GM12878 (cell line): Measurements from ENCODE around the gene KCNJ16. TPM values are rescaled to one million over a fixed set of nuclear protein-coding genes. Genes with fewer than 3 reads are reported as not detected.

Source experiments
- ATAC-seq: fragments of 200-7000 bp; cut with Tn5 transposase; 3 replicates; pipeline ENCODE4 v1.9.1; 2020; ENCODE audit warnings: mild to moderate bottlenecking, moderate library complexity
- BruUV-seq: library from RNA; stranded (reverse); fragments of 400-500 nt; replicated peaks from 2 replicates; lab custom pipeline; 2021; lab: Mats Ljungman, UMichigan
- CTCF ChIA-PET: fragments of 300-600 bp; sonication (Branson Sonifier 250); formaldehyde crosslinking; extraction: SDS; loops from one replicate; lab custom pipeline; 2021; ENCODE audit warnings: inconsistent platforms; lab: Yijun Ruan, JAX
- POLR2A ChIA-PET: fragments of 350-600 bp; formaldehyde crosslinking; extraction: SDS; loops from one replicate; lab custom pipeline; 2021; ENCODE audit warnings: inconsistent platforms; lab: Charles Lee
- RAD21 ChIA-PET: fragments of 300-600 bp; sonication (Branson Sonifier 250); formaldehyde crosslinking; loops from one replicate; lab custom pipeline; 2023; ENCODE audit warnings: antibody characterized with exemption; ENCODE audit not compliant: unreplicated experiment; lab: Charles Lee
- SMC1A ChIA-PET: fragments of 300-600 bp; sonication (Branson Sonifier 250); formaldehyde crosslinking; loops from one replicate; lab custom pipeline; 2023; ENCODE audit not compliant: unreplicated experiment, uncharacterized antibody; lab: Charles Lee
- DNase-seq: peaks from one replicate; pipeline ENCODE4 v3.0.0-alpha.2; 2011; ENCODE audit warnings: low read depth, low spot score
- FAIRE-seq: peaks from 3 replicates; lab custom pipeline; 2011; peaks lifted over from hg19 to GRCh38; lab: Jason Lieb, UNC
- H2AFZ ChIP-seq: 2 replicates; pipeline ENCODE4 v1.6.0; 2011; ENCODE audit warnings: low read depth, low read length, control low read depth; ENCODE audit not compliant: control insufficient read depth
- H3K27ac ChIP-seq: 2 replicates; pipeline ENCODE4 v1.5.1; 2011; ENCODE audit warnings: control low read depth; ENCODE audit not compliant: control insufficient read depth, insufficient read depth
- H3K27me3 ChIP-seq, 2 experiments: replicated peaks in 1 of 2; 2 replicates each; pipeline versions ENCODE4 v1.6.0 to v1.6.1; 2011; ENCODE audit warnings: low read length in 1 of 2; ENCODE audit not compliant: control insufficient read depth in 2 of 2, insufficient read depth in 2 of 2
- H3K36me3 ChIP-seq, 2 experiments: 2 replicates each; pipeline ENCODE4 v1.5.1; 2011; ENCODE audit warnings: low read length in 1 of 2; ENCODE audit not compliant: control insufficient read depth in 2 of 2, insufficient read depth in 2 of 2
- H3K4me1 ChIP-seq: 2 replicates; pipeline ENCODE4 v1.6.1; 2011; ENCODE audit warnings: mild to moderate bottlenecking, low read length, moderate library complexity, mixed read lengths; ENCODE audit not compliant: control insufficient read depth, insufficient read depth
- H3K4me2 ChIP-seq: 2 replicates; pipeline ENCODE4 v1.6.0; 2011; ENCODE audit warnings: control low read depth; ENCODE audit not compliant: control insufficient read depth, insufficient read depth
- H3K4me3 ChIP-seq: fragments of 200-600 bp; sonication (generic); 2 replicates; pipeline ENCODE4 v1.5.1; 2016
- H3K79me2 ChIP-seq: 2 replicates; pipeline ENCODE4 v1.6.0; 2011; ENCODE audit warnings: low read length; ENCODE audit not compliant: control insufficient read depth, insufficient read depth
- H3K9ac ChIP-seq: 2 replicates; pipeline ENCODE4 v1.8.0; 2011; ENCODE audit warnings: low read length, control low read depth, mixed read lengths; ENCODE audit not compliant: control insufficient read depth, insufficient read depth
- H3K9me3 ChIP-seq: replicated peaks from 3 replicates; pipeline ENCODE4 v1.5.1; 2011; ENCODE audit warnings: mild to moderate bottlenecking, low read length; ENCODE audit not compliant: control insufficient read depth, insufficient read depth
- H4K20me1 ChIP-seq: 2 replicates; pipeline ENCODE4 v1.6.0; 2011; ENCODE audit not compliant: control insufficient read depth, insufficient read depth
- BCL3 ChIP-seq: IDR thresholded peaks from 2 replicates; pipeline ENCODE4 v1.6.1; 2011; ENCODE audit warnings: borderline replicate concordance, low read depth, mild to moderate bottlenecking, moderate library complexity, low read length; ENCODE audit not compliant: insufficient read depth, poor library complexity, severe bottlenecking
- CREB1 ChIP-seq: IDR thresholded peaks from 2 replicates; pipeline ENCODE4 v1.6.1; 2012; ENCODE audit warnings: low read depth, mild to moderate bottlenecking, inconsistent platforms
- CUX1 ChIP-seq: IDR thresholded peaks from 2 replicates; pipeline ENCODE4 v1.6.1; 2012; ENCODE audit warnings: improper control_type of control experiment, low read depth, low read length; ENCODE audit not compliant: insufficient replicate concordance
- E4F1 ChIP-seq: fragments of 450-650 bp; IDR thresholded peaks from 2 replicates; pipeline ENCODE4 v1.6.1; 2018; ENCODE audit warnings: borderline replicate concordance, mild to moderate bottlenecking; ENCODE audit not compliant: partially characterized antibody
- MEF2A ChIP-seq: IDR thresholded peaks from 2 replicates; pipeline ENCODE4 v1.6.1; 2011; ENCODE audit warnings: low read depth, mild to moderate bottlenecking, low read length, moderate library complexity; ENCODE audit not compliant: insufficient read depth
- PAX8 ChIP-seq: fragments of 450-650 bp; IDR thresholded peaks from 2 replicates; pipeline ENCODE4 v1.6.1; 2017; ENCODE audit warnings: mild to moderate bottlenecking, moderate library complexity
- POLR2A ChIP-seq: IDR thresholded peaks from 2 replicates; pipeline ENCODE4 v1.6.1; 2011; ENCODE audit warnings: low read depth, mild to moderate bottlenecking, low read length
- POLR2AphosphoS5 ChIP-seq: IDR thresholded peaks from 2 replicates; pipeline ENCODE4 v1.6.1; 2011; ENCODE audit warnings: mild to moderate bottlenecking, low read length, inconsistent platforms
- SMAD1 ChIP-seq: fragments of 450-650 bp; IDR thresholded peaks from 2 replicates; pipeline ENCODE4 v1.6.1; 2018; ENCODE audit warnings: mild to moderate bottlenecking, low read depth; ENCODE audit not compliant: partially characterized antibody
- TBL1XR1 ChIP-seq: IDR thresholded peaks from 2 replicates; pipeline ENCODE4 v1.6.1; 2012; ENCODE audit warnings: low read depth, low read length, improper control_type of control experiment
- YY1 ChIP-seq: IDR thresholded peaks from 2 replicates; pipeline ENCODE4 v1.6.1; 2011; ENCODE audit warnings: low read depth, mild to moderate bottlenecking, low read length
- ZBED1 ChIP-seq: IDR thresholded peaks from 2 replicates; pipeline ENCODE4 v1.6.1; 2016; ENCODE audit warnings: borderline replicate concordance
- ZNF207 ChIP-seq: fragments of 450-650 bp; IDR thresholded peaks from 2 replicates; pipeline ENCODE4 v1.6.1; 2014; ENCODE audit warnings: antibody characterized with exemption, mild to moderate bottlenecking, borderline replicate concordance
- ZNF217 ChIP-seq: fragments of 450-650 bp; IDR thresholded peaks from 2 replicates; pipeline ENCODE4 v1.6.1; 2017; ENCODE audit warnings: antibody characterized with exemption, mild to moderate bottlenecking
- WGBS: methylation state at CpG from one replicate; pipeline ENCODE4 v1.1.6; 2016; ENCODE audit warnings: low lambda C conversion rate; ENCODE audit not compliant: insufficient replicate concordance, insufficient coverage; ENCODE audit errors: missing lambda C conversion rate; 5-methylcytosine and 5-hydroxymethylcytosine counted together
- in situ Hi-C: fragments of 300-500 bp; cut with MboI; formaldehyde crosslinking; loops from 9 replicates; pipeline ENCODE4 v1.14.3; 2018; ENCODE audit warnings: mixed read lengths
- intact Hi-C: fragments of 100-400 bp; cut with micrococcal nuclease; formaldehyde crosslinking; loops from one replicate; pipeline ENCODE4 v1.14.2; 2022; ENCODE audit not compliant: unreplicated experiment
- polyA plus RNA-seq, 11 experiments: library from polyadenylated mRNA; depleted of rRNA in 4 of 11; unstranded in 6 of 11; stranded (reverse) in 5 of 11; fragments of >200 nt; fragmentation: Nextera tagmentation in 4 of 11; fragmentation: Illumina TruSeq in 1 of 11; extraction: Ambion mirVana in 4 of 11; extraction: Trizol in 1 of 11; gene quantifications; 1 replicate in 1 of 11; 2 replicates in 10 of 11; pipeline versions ENCODE4 v1.2.1 to v1.2.3, GENCODE V29; 2011 to 2016; ENCODE audit warnings: inconsistent platforms in 2 of 11, missing spikeins in 2 of 11, low read depth in 1 of 11
- total RNA-seq, 4 experiments: library from RNA; depleted of rRNA in 3 of 4; stranded (reverse); fragments of >200 nt in 3 of 4; fragmentation: Illumina TruSeq in 1 of 4; extraction: Trizol in 1 of 4; gene quantifications; 2 replicates each; pipeline versions ENCODE4 v1.2.1 to v1.2.3, GENCODE V29; 2013 to 2021

KCNJ16 gene
- total and polyA plus RNA-seq, 10 of the 15 experiments (the other 5 are each of a cell fraction or from before 2014, with no cell fraction given), result 0.08 to 0.24 (median 0.20) TPM; not detected in 7

GRCh38 chr17:70089513-70090148 lies 14.6 kb downstream of the KCNJ16 start:
- RAD21 ChIA-PET, result no interaction called here
- H3K4me2 ChIP-seq, result no peak overlapping the region
- H3K4me1 ChIP-seq, result no peaks in the 10 kb centered on the region
- H3K36me3 ChIP-seq, result no peaks in the 10 kb centered on the region
- 33% methylated on average over 5 of the region's 5 CpGs for WGBS
- no peak overlapping the region for H3K9ac ChIP-seq
- no peaks in the 10 kb centered on the region for H3K27me3 ChIP-seq
- no peak overlapping the region for H3K4me3 ChIP-seq
- CTCF ChIA-PET, result no interaction called here
- SMC1A ChIA-PET, result no interaction called here
- POLR2A ChIA-PET, result no interaction called here
- no peak for TF ChIP-seq TBL1XR1
- no peak for TF ChIP-seq ZNF217
- no peak for TF ChIP-seq ZBED1
- TF ChIP-seq POLR2A, result no peak
- no peak for TF ChIP-seq MEF2A
- no peak for TF ChIP-seq SMAD1
- no peak for TF ChIP-seq CUX1
- no peak for TF ChIP-seq PAX8
- no peak for TF ChIP-seq CREB1
- no peak for TF ChIP-seq BCL3
- no peak for TF ChIP-seq ZNF207
- no peak for TF ChIP-seq YY1
- TF ChIP-seq POLR2AphosphoS5, result no peak
- TF ChIP-seq E4F1, result no peak
- BruUV-seq, result no TSS peak
- DNase-seq, result no peak
- no peak overlapping the region for H3K27ac ChIP-seq
- no peaks in the 10 kb centered on the region for H3K79me2 ChIP-seq
- intact Hi-C loops (loop anchor here (10.0 kb wide), 1 partner anchor 65 kb away; no protein-coding TSS in a partner anchor), in situ Hi-C loops (no loop called here)
- no peak overlapping the region for H2AFZ ChIP-seq
- ATAC-seq, result no peak
- no peak for FAIRE-seq
- H4K20me1 ChIP-seq, result no peaks in the 10 kb centered on the region
- H3K9me3 ChIP-seq, result no peaks in the 10 kb centered on the region
